NOMO-1 treated with dmso at 0.1 percent for 144 hours (cell line): ENCODE measurements around the gene GIGYF2.
"Not testable (repeated sequence)": the region's sequence is repeated elsewhere in the genome, so short reads cannot be mapped to it uniquely, and the experiment has no call there.

Experiments used
- DNase-seq: peaks from one replicate; lab custom pipeline; 2025; ENCODE audit not compliant: unreplicated experiment; lab: John Stamatoyannopoulos, UW

GIGYF2 gene

GRCh38 chr2:232697059-232697806 is at the start of gene GIGYF2:
Gene GIGYF2 (plus strand): TSS chr2:232697331. CDS start chr2:232735198, 37,867 bp downstream.
- DNase-seq = peak; percentile 98

GRCh38 chr2:232649033-232649432 is 48.1 kb upstream of the GIGYF2 start:
- DNase-seq = no peak

- no peak for DNase-seq
Observed at GRCh38 chr2:232652505-232652851, 44.7 kb upstream of the GIGYF2 start.

GRCh38 chr2:232653441-232653840 is 43.7 kb upstream of the GIGYF2 start:
- no peak for DNase-seq

- no peak for DNase-seq
Observed at GRCh38 chr2:232655392-232655791, 41.7 kb upstream of the GIGYF2 start.

- DNase-seq = peak; percentile 23
Observed at GRCh38 chr2:232658217-232658785, 38.8 kb upstream of the GIGYF2 start.

- DNase-seq = no peak
Observed at GRCh38 chr2:232659359-232659758, 37.8 kb upstream of the GIGYF2 start.

- no peak for DNase-seq
Observed at GRCh38 chr2:232662486-232663260, 34.5 kb upstream of the GIGYF2 start.

GRCh38 chr2:232666051-232666805 is 30.9 kb upstream of the GIGYF2 start:
- no peak for DNase-seq

GRCh38 chr2:232667989-232668583 is 29.0 kb upstream of the GIGYF2 start:
- DNase-seq = no peak

GRCh38 chr2:232668805-232669444 is 28.2 kb upstream of the GIGYF2 start:
- DNase-seq = no peak

- no peak for DNase-seq
Observed at GRCh38 chr2:232672588-232672987, 24.5 kb upstream of the GIGYF2 start.

- no peak for DNase-seq
Observed at GRCh38 chr2:232674491-232674890, 22.6 kb upstream of the GIGYF2 start.

GRCh38 chr2:232675381-232675780 is 21.8 kb upstream of the GIGYF2 start:
- no peak for DNase-seq

GRCh38 chr2:232680006-232680405 is 17.1 kb upstream of the GIGYF2 start:
- no peak for DNase-seq

GRCh38 chr2:232681527-232681926 is 15.6 kb upstream of the GIGYF2 start:
- no peak for DNase-seq

- no peak for DNase-seq
Observed at GRCh38 chr2:232683368-232683767, 13.8 kb upstream of the GIGYF2 start.

GRCh38 chr2:232685391-232685790 is 11.7 kb upstream of the GIGYF2 start:
- DNase-seq = not testable (repeated sequence)

GRCh38 chr2:232687382-232688160 is 9.6 kb upstream of the GIGYF2 start:
- no peak for DNase-seq

GRCh38 chr2:232688201-232688600 is 8.9 kb upstream of the GIGYF2 start:
- no peak for DNase-seq
